Endodermal cell (in vitro differentiated cells): ENCODE data around the gene DNTT. TPM values are rescaled to one million over a fixed set of nuclear protein-coding genes. Genes with fewer than 3 reads are reported as not detected.

ENCODE experiments used
- DNase-seq: peaks from one replicate; pipeline ENCODE4 v3.0.0-alpha.2; 2017
- H3K27ac ChIP-seq: 2 replicates; pipeline ENCODE4 v1.5.1; 2013; ENCODE audit warnings: mild to moderate bottlenecking, low read depth, low read length, moderate library complexity
- H3K27me3 ChIP-seq: 2 replicates; pipeline ENCODE4 v1.6.1; 2013; ENCODE audit warnings: mild to moderate bottlenecking, low read length, moderate library complexity; ENCODE audit not compliant: insufficient read depth, control insufficient read depth, poor library complexity, severe bottlenecking
- H3K36me3 ChIP-seq: 2 replicates; pipeline ENCODE4 v1.7.0; 2013; ENCODE audit warnings: mild to moderate bottlenecking, low read length, moderate library complexity; ENCODE audit not compliant: control insufficient read depth, insufficient read depth
- H3K4me1 ChIP-seq: one replicate; pipeline ENCODE4 v1.7.0; 2013; ENCODE audit warnings: low read length; ENCODE audit not compliant: control insufficient read depth, insufficient read depth
- H3K4me3 ChIP-seq: 2 replicates; pipeline ENCODE4 v1.5.1; 2013; ENCODE audit warnings: mild to moderate bottlenecking, low read length, moderate library complexity
- H3K9ac ChIP-seq: 2 replicates; pipeline ENCODE4 v1.6.1; 2013; ENCODE audit warnings: mild to moderate bottlenecking, low read length, moderate library complexity; ENCODE audit not compliant: poor library complexity, severe bottlenecking; ENCODE audit errors: extremely low read depth
- H3K9me3 ChIP-seq: 2 replicates; pipeline ENCODE4 v1.6.1; 2013; ENCODE audit warnings: mild to moderate bottlenecking, low read length, moderate library complexity; ENCODE audit not compliant: control insufficient read depth
- H3K27ac Mint-ChIP-seq: 2 replicates; pipeline ENCODE4 v1.8.0; 2020; ENCODE audit warnings: mixed read lengths
- H3K27me3 Mint-ChIP-seq: 2 replicates; pipeline ENCODE4 v1.8.0; 2021; ENCODE audit warnings: mild to moderate bottlenecking, mixed read lengths; ENCODE audit not compliant: insufficient read depth
- H3K36me3 Mint-ChIP-seq: 2 replicates; pipeline ENCODE4 v1.8.0; 2020; ENCODE audit warnings: low read depth, mixed read lengths
- H3K4me1 Mint-ChIP-seq: 2 replicates; pipeline ENCODE4 v1.8.0; 2020; ENCODE audit warnings: mixed read lengths
- H3K4me3 Mint-ChIP-seq: 2 replicates; pipeline ENCODE4 v1.8.0; 2020; ENCODE audit warnings: mild to moderate bottlenecking, moderate library complexity, mixed read lengths
- H3K9me3 Mint-ChIP-seq: 2 replicates; pipeline ENCODE4 v1.8.0; 2020; ENCODE audit warnings: mild to moderate bottlenecking, mixed read lengths
- CTCF ChIP-seq: fragments of 200-600 bp; sonication (generic); conservative IDR thresholded peaks from 2 replicates; pipeline ENCODE4 v1.5.0; 2021; ENCODE audit warnings: antibody characterized with exemption, mild to moderate bottlenecking
- WGBS, 2 experiments: methylation state at CpG; one replicate each; pipeline versions ENCODE4 v1.1.5 to v1.1.7; 2013; ENCODE audit warnings: missing lambda C conversion rate in 2 of 2, mixed read lengths in 1 of 2; ENCODE audit not compliant: insufficient coverage in 1 of 2, insufficient read length in 1 of 2; 5-methylcytosine and 5-hydroxymethylcytosine counted together
- total RNA-seq, 2 donors: library from RNA; stranded (reverse); fragmentation: NEBNext Ultra II Directional in 1 of 2; extraction: Animal tissue kit (Norgen Biotek cat#: 25700) in 1 of 2; gene quantifications; 2 replicates in 1 of 2; 3 replicates in 1 of 2; pipeline ENCODE4 v1.2.1, GENCODE V29; 2021

Gene DNTT
- total RNA-seq, 2 donors from 2014 or later, result not detected

- Histone ChIP-seq H3K27me3 (no peaks in the 10 kb centered on the region), H3K4me1 (no peaks in the 10 kb centered on the region), H3K9me3 (no peaks in the 10 kb centered on the region), H3K4me3 (no peak overlapping the region), H3K27ac (no peak overlapping the region), H3K36me3 (no peaks in the 10 kb centered on the region), H3K9ac (no peak overlapping the region)
- Mint-ChIP-seq H3K27me3 (peaks cover 4% of the 10 kb centered on the region), H3K4me3 (no peak overlapping the region), H3K4me1 (no peaks in the 10 kb centered on the region), H3K9me3 (no peaks in the 10 kb centered on the region), H3K27ac (no peak overlapping the region), H3K36me3 (no peaks in the 10 kb centered on the region)
- WGBS, 2 experiments, result 94 to 98% methylated on average over 3 of the region's 3 CpGs
- no peak for DNase-seq
- TF ChIP-seq CTCF, result no peak
These were observed 25.0 kb upstream of the DNTT start for GRCh38 chr10:96279191-96279641.

- Histone ChIP-seq H3K4me3 (no peak overlapping the region), H3K9ac (no peak overlapping the region), H3K27me3 (no peaks in the 10 kb centered on the region), H3K36me3 (no peaks in the 10 kb centered on the region), H3K27ac (no peak overlapping the region), H3K4me1 (no peaks in the 10 kb centered on the region), H3K9me3 (no peaks in the 10 kb centered on the region)
- no peak for DNase-seq
- Mint-ChIP-seq H3K4me3 (no peak overlapping the region), H3K36me3 (no peaks in the 10 kb centered on the region), H3K27ac (no peak overlapping the region), H3K9me3 (no peaks in the 10 kb centered on the region), H3K27me3 (peaks cover 4% of the 10 kb centered on the region), H3K4me1 (peaks cover 3% of the 10 kb centered on the region)
- no peak for TF ChIP-seq CTCF
- WGBS, 2 experiments, result 88 to 100% methylated on average over 1 to 2 of the region's 2 CpGs
These were observed 23.4 kb upstream of the DNTT start for GRCh38 chr10:96280859-96281258.

- no peaks in the 10 kb centered on the region for H3K36me3 Mint-ChIP-seq
- no peak overlapping the region for H3K27ac ChIP-seq
- DNase-seq, result no peak
- no peak overlapping the region for H3K4me3 ChIP-seq
- H3K9ac ChIP-seq, result no peak overlapping the region
- H3K9me3 ChIP-seq, result no peaks in the 10 kb centered on the region
- H3K4me1 ChIP-seq, result no peaks in the 10 kb centered on the region
- H3K36me3 ChIP-seq, result no peaks in the 10 kb centered on the region
- peaks cover 3% of the 10 kb centered on the region for H3K4me1 Mint-ChIP-seq
- H3K4me3 Mint-ChIP-seq, result no peak overlapping the region
- 85 to 88% methylated on average over 2 of the region's 3 CpGs for WGBS, 2 experiments
- peaks cover 3% of the 10 kb centered on the region for H3K27me3 Mint-ChIP-seq
- TF ChIP-seq CTCF, result no peak
- H3K27me3 ChIP-seq, result no peaks in the 10 kb centered on the region
- no peak overlapping the region for H3K27ac Mint-ChIP-seq
- no peaks in the 10 kb centered on the region for H3K9me3 Mint-ChIP-seq
These were observed 22.7 kb upstream of the DNTT start for GRCh38 chr10:96281444-96282029.
